Measurements from ENCODE around the gene UST. TPM values are rescaled to one million over a fixed set of nuclear protein-coding genes. Genes with fewer than 3 reads are reported as not detected.
A peak's percentile ranks its signal among the peaks of the same experiment; 100 is the strongest.

The UST gene
- total and polyA plus RNA-seq, 9 of the 15 experiments (the other 6 are each of a cell fraction or from before 2014, with no cell fraction given) = 0.04 to 0.10 TPM; not detected in 7

DNA sequence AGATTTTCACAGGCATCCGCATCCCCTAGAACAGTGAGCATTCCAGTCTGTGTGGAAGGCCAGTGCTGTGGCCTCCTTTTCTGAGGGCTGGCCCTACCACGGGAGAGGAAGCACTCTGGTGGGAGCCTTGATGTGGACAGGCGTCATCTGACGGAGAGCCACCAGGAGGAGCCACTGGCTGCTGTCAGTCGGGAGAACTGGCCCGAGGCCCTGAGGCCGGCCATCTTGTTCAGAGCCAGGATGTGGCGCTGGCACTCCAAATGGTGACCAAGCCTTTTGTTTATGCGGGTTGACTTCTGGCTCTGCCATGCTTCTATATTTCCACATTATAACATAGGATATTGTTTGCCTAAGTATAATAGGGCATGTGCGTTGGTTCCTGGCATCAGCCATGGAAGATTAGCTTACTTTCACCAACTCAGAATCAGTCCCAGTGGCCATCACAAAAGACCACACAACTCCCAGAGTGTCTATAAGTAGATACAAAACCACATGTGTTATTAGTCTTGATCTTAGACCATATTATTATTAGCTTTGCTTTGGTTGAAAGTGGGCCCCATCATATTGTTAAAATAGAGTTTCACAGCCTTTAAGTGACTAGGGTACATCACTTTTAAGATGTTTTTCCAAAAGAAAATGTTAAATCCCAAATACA, 296.8 kb downstream of the UST start (continued):
- TF ChIP-seq, protein P1, sequence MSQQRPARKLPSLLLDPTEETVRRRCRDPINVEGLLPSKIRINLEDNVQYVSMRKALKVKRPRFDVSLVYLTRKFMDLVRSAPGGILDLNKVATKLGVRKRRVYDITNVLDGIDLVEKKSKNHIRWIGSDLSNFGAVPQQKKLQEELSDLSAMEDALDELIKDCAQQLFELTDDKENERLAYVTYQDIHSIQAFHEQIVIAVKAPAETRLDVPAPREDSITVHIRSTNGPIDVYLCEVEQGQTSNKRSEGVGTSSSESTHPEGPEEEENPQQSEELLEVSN (IDR thresholded peaks at IDR 0.05; ENCODE audit: borderline replicate concordance in 1 of 2, extremely low read depth in 1 of 2, insufficient read depth in 1 of 2, insufficient read length in 1 of 2, low read depth in 1 of 2, low read length in 1 of 2, poor library complexity in 1 of 2, severe bottlenecking in 1 of 2) = peak in 1 of 2 experiments; percentile 25
- TF ChIP-seq SMC3 (conservative IDR thresholded peaks at IDR 0.05; ENCODE audit: insufficient read depth, low read depth, low read length) (peak; percentile 89), RAD21 (CRISPR knock-in tag; conservative IDR thresholded peaks at IDR 0.05 in 1 of 2, IDR thresholded peaks at IDR 0.05 in 1 of 2) (peak; percentile 76 to 91), ZC3H11A (IDR thresholded peaks at IDR 0.05; ENCODE audit: low read depth, low read length) (peak; percentile 97), CTBP1 (IDR thresholded peaks at IDR 0.05; ENCODE audit: borderline replicate concordance) (peak; percentile 23; the same call in 1 of the 2 replicates), CREM (IDR thresholded peaks at IDR 0.05; ENCODE audit: low read depth) (peak; percentile 70), NR2C1 (IDR thresholded peaks at IDR 0.05) (no peak), NR2C1 (tag; IDR thresholded peaks at IDR 0.05) (0 out of 2 replicates have a peak, but pooled peaks have one; percentile 26), MYC (IDR thresholded peaks at IDR 0.05; ENCODE audit: low read depth, low read length) (0 out of 2 replicates have a peak, but pooled peaks have one; percentile 22), MYC (CRISPR knock-in tag; IDR thresholded peaks at IDR 0.05; ENCODE audit: borderline replicate concordance, low read depth) (no peak), TARDBP (IDR thresholded peaks at IDR 0.05) (no peak), MCM5 (IDR thresholded peaks at IDR 0.05; ENCODE audit: low read depth) (no peak), ZNF764 (CRISPR knock-in tag; IDR thresholded peaks at IDR 0.05; ENCODE audit: low read depth) (no peak)
- TF ChIP-seq, protein P2, sequence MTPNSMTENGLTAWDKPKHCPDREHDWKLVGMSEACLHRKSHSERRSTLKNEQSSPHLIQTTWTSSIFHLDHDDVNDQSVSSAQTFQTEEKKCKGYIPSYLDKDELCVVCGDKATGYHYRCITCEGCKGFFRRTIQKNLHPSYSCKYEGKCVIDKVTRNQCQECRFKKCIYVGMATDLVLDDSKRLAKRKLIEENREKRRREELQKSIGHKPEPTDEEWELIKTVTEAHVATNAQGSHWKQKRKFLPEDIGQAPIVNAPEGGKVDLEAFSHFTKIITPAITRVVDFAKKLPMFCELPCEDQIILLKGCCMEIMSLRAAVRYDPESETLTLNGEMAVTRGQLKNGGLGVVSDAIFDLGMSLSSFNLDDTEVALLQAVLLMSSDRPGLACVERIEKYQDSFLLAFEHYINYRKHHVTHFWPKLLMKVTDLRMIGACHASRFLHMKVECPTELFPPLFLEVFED (CRISPR knock-in tag; conservative IDR thresholded peaks at IDR 0.05) = no peak
- TF ChIP-seq, protein P3, sequence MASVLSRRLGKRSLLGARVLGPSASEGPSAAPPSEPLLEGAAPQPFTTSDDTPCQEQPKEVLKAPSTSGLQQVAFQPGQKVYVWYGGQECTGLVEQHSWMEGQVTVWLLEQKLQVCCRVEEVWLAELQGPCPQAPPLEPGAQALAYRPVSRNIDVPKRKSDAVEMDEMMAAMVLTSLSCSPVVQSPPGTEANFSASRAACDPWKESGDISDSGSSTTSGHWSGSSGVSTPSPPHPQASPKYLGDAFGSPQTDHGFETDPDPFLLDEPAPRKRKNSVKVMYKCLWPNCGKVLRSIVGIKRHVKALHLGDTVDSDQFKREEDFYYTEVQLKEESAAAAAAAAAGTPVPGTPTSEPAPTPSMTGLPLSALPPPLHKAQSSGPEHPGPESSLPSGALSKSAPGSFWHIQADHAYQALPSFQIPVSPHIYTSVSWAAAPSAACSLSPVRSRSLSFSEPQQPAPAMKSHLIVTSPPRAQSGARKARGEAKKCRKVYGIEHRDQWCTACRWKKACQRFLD (CRISPR knock-in tag; IDR thresholded peaks at IDR 0.05) = peak; percentile 66; the same call in 1 of the 2 replicates
